T-helper 2 cell (primary cell): ENCODE results near the gene ARID3B.

Experiments used
- DNase-seq, 5 experiments: peaks; one replicate each; pipeline versions ENCODE4 v3.0.0 to v3.0.0-alpha.2; 2012 to 2022

The ARID3B gene

GRCh38 chr15:74604983-74605794, 64.2 kb downstream of the ARID3B start:
- DNase-seq: no peak

- DNase-seq: no peak
Measured at GRCh38 chr15:74605795-74606150, 64.8 kb downstream of the ARID3B start.

GRCh38 chr15:74608786-74609185, 67.8 kb downstream of the ARID3B start:
- no peak for DNase-seq

GRCh38 chr15:74609938-74610301, 68.9 kb downstream of the ARID3B start:
- DNase-seq: no peak

GRCh38 chr15:74610302-74610951, 69.4 kb downstream of the ARID3B start:
- DNase-seq: no peak

GRCh38 chr15:74611341-74611740, 70.3 kb downstream of the ARID3B start:
- DNase-seq: no peak

GRCh38 chr15:74611834-74612233, 70.8 kb downstream of the ARID3B start:
- DNase-seq: no peak

GRCh38 chr15:74612677-74613076, 71.7 kb downstream of the ARID3B start:
- no peak for DNase-seq

GRCh38 chr15:74613089-74613952, 72.3 kb downstream of the ARID3B start:
- no peak for DNase-seq

- DNase-seq: no peak
Measured at GRCh38 chr15:74613953-74614743, 73.1 kb downstream of the ARID3B start.

- peak; percentile 70 to 96 (median 90) for DNase-seq
Measured at GRCh38 chr15:74614744-74615507, 73.9 kb downstream of the ARID3B start.

- DNase-seq: peak; percentile 87 to 98 (median 92)
Measured at GRCh38 chr15:74615508-74616365, 74.7 kb downstream of the ARID3B start, which contains the start of gene CLK3. TSS of gene CLK3 (plus strand) at chr15:74615836. CDS start at chr15:74619197, 3,361 bp downstream.

- peak; percentile 45 to 75 (median 67) for DNase-seq
Measured at GRCh38 chr15:74616366-74616939, 75.4 kb downstream of the ARID3B start.

GRCh38 chr15:74616996-74617395, 76.0 kb downstream of the ARID3B start:
- peak in 1 of 5 experiments; percentile 40 for DNase-seq

- DNase-seq: no peak
Measured at GRCh38 chr15:74618841-74619596, 78.0 kb downstream of the ARID3B start.

GRCh38 chr15:74619916-74620635, 79.1 kb downstream of the ARID3B start:
- no peak for DNase-seq

GRCh38 chr15:74620636-74621545, 79.9 kb downstream of the ARID3B start:
- DNase-seq: peak; percentile 32 to 85 (median 61)

- no peak for DNase-seq
Measured at GRCh38 chr15:74621546-74621920, 80.5 kb downstream of the ARID3B start.
